ENCODE data around the gene THSD7A.

THSD7A gene

GRCh38 chr7:11591943-11592342 lies 240.1 kb downstream of the THSD7A start:
- TF ChIP-seq CTCF (IDR thresholded peaks at IDR 0.05; ENCODE audit: extremely low read depth, missing control alignments) = no peak

GRCh38 chr7:11591055-11591633 lies 240.9 kb downstream of the THSD7A start:
- no peak for TF ChIP-seq CTCF (IDR thresholded peaks at IDR 0.05; ENCODE audit: extremely low read depth, missing control alignments)
- no peak for DNase-seq (ENCODE audit: low spot score)

More at GRCh38 chr7:11591943-11592342, 240.1 kb downstream of the THSD7A start:
- no peak for DNase-seq (ENCODE audit: low spot score)

- DNase-seq (ENCODE audit: low spot score) = no peak
- no peak for TF ChIP-seq CTCF (IDR thresholded peaks at IDR 0.05; ENCODE audit: extremely low read depth, missing control alignments)
Measured at GRCh38 chr7:11589251-11589650, 242.7 kb downstream of the THSD7A start.

- no peak for DNase-seq (ENCODE audit: low spot score)
- TF ChIP-seq CTCF (IDR thresholded peaks at IDR 0.05; ENCODE audit: extremely low read depth, missing control alignments) = no peak
Measured at GRCh38 chr7:11587814-11588213, 244.2 kb downstream of the THSD7A start.

GRCh38 chr7:11587048-11587447 lies 244.9 kb downstream of the THSD7A start:
- no peak for TF ChIP-seq CTCF (IDR thresholded peaks at IDR 0.05; ENCODE audit: extremely low read depth, missing control alignments)
- DNase-seq (ENCODE audit: low spot score) = no peak

GRCh38 chr7:11584406-11585031 lies 247.5 kb downstream of the THSD7A start:
- no peak for TF ChIP-seq CTCF (IDR thresholded peaks at IDR 0.05; ENCODE audit: extremely low read depth, missing control alignments)

GRCh38 chr7:11579141-11579540 lies 252.9 kb downstream of the THSD7A start:
- no peak for DNase-seq (ENCODE audit: low spot score)
- no peak for TF ChIP-seq CTCF (IDR thresholded peaks at IDR 0.05; ENCODE audit: extremely low read depth, missing control alignments)

More at GRCh38 chr7:11584406-11585031, 247.5 kb downstream of the THSD7A start:
- no peak for DNase-seq (ENCODE audit: low spot score)

All from GM20000 (cell line).